Measurements from ENCODE around the gene DHX8.
"Not testable (repeated sequence)": the region's sequence is repeated elsewhere in the genome, so short reads cannot be mapped to it uniquely, and the experiment has no call there.

DHX8 gene

DNA sequence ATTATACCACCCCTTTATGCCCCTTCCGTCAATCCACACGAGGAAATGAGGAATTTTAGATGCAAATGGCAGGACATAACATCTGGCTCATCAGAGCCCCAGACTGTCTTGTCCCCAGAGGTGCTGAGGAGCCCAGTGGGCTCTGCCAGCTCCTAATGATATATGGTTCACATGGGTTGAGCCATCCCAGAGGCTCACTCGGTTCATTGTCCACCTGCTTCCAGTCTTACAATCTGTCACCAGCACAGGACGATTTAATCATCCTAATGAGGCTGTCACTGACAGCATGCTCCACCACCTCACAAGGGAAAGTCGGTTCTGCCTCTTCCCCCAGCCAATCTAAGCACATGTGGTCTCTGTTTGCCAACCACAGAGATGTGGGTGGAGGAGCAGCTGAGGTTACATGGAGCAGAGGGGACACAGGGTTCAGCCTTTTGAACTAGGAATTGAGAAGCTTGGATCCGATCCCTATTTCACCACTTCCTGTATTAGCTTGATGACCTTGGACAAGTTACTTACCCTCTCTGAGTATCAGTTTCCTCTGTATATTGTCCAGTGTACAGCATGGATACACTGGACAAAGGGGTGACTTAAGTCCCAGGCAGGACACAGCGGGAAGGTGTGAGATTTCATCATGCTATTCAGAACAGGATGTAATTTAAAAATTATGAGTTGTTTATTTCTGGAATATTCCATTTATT, 27.0 kb upstream of the DHX8 start:
- in situ Hi-C loops (cut with HindIII; ENCODE audit: low pct_ligation_motif_present, low pct_unique_long_range_greater_than_20kb, low sequenced_read_pairs): no loop called here
- DNase-seq: no peak

DNA sequence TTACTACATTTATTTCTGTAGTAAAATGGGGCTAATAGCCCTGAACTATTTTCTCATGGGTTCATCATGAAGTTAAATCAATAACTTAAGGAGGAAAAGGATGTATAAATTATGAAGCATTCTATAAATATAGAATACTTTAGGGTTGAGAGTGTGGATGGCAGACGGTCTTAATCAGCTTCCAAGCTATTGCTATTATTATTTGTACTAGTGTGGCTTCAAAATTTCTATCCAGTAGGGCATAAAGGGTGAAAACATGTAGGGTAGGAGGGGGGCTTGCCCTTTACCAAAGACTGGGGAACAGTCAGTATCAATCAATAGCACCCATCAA, 26.4 kb upstream of the DHX8 start:
- in situ Hi-C loops (cut with HindIII; ENCODE audit: low pct_ligation_motif_present, low pct_unique_long_range_greater_than_20kb, low sequenced_read_pairs): no loop called here
- DNase-seq: no peak

DNA sequence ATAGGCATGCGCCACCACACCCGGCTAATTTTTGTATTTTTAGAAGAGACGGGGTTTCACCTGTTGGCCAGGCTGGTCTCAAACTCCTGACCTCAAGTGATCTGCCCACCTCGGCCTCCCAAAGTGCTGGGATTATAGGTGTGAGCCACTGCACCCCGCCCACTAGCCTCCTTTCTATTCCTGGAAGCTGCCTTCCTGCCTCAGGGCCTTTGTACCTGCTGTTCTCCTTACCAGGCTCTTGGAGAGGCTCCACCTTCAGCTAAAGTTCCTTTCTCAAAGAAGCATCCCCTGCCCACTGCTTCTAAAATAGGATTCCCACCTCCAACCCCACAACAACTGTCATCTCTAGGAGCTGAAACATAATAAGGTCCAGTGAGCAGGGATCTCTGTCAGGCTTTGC, 23.9 kb upstream of the DHX8 start:
- DNase-seq; in situ Hi-C loops (cut with HindIII; ENCODE audit: low pct_ligation_motif_present, low pct_unique_long_range_greater_than_20kb, low sequenced_read_pairs): not testable (repeated sequence)

DNA sequence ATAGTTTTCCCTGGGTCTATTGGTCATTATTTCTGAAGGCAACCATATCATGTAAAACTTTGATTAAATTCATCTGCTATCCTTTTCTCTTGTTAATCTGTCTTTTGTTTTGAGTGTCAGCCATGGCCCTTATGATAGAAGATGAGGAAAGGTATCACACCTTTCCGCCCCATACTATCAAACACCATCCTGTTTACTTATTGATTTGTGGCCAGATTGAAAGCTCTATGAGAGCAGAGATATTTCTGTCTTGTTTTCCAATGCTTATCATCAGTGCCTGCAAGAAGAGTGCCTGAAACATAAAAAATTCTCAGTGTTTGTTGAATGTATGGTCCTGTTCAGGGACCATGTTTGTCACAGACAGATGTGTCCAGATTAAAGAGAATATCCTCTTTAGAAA, 22.6 kb upstream of the DHX8 start:
- in situ Hi-C loops (cut with HindIII; ENCODE audit: low pct_ligation_motif_present, low pct_unique_long_range_greater_than_20kb, low sequenced_read_pairs): no loop called here
- DNase-seq: no peak

DNA sequence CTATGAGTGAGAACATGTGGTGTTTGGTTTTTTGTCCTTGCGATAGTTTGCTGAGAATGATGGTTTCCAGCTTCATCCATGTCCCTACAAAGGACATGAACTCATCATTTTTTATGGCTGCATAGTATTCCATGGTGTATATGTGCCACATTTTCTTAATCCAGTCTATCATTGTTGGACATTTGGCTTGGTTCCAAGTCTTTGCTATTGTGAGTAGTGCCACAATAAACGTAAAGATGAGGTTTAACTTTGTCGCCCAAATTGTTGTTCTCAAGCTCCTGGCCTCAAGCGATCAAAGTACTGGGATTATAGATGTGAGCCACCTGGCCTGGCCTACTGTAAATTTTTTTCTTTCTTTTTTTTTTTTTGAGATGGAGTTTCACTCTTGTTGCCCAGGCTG, 21.2 kb upstream of the DHX8 start:
- DNase-seq; in situ Hi-C loops (cut with HindIII; ENCODE audit: low pct_ligation_motif_present, low pct_unique_long_range_greater_than_20kb, low sequenced_read_pairs): not testable (repeated sequence)

DNA sequence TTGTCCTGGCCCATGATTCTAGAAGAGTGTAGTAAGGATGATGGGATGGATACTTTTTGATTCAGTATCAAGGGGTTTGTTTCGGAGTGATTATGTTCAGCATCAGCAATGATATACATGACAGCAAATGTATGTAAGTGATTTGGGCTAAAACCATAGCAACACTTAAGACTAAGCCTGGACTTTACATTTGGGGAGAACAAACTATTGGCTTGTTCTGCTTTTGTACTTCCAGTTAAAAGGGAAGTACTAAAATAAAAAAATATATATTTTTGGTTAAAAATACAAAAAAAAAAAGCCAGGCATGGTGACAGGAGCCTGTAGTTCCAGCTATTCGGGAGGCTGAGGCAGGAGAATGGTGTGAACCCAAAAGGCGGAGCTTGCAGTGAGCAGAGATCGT, 20.5 kb upstream of the DHX8 start:
- in situ Hi-C loops (cut with HindIII; ENCODE audit: low pct_ligation_motif_present, low pct_unique_long_range_greater_than_20kb, low sequenced_read_pairs): no loop called here
- no peak for DNase-seq

DNA sequence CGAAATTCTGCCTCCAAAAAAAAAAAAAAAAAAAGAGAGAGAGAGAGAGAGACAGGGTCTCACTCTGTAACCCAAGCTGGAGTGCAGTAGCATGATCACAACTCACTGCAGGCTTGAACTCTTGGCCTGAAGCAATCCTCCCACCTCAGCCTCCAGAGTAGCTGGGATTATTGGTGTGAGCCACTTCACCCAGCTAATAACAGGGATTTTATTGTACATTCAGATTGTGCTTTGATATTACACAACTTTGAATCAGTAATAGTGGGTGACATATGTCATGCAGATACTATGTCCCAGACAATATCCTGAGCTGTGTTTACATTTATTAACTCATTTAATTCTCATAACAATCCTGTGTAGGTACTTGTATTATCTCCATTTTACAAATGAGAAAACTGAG, 19.7 kb upstream of the DHX8 start:
- in situ Hi-C loops (cut with HindIII; ENCODE audit: low pct_ligation_motif_present, low pct_unique_long_range_greater_than_20kb, low sequenced_read_pairs): no loop called here
- no peak for DNase-seq

DNA sequence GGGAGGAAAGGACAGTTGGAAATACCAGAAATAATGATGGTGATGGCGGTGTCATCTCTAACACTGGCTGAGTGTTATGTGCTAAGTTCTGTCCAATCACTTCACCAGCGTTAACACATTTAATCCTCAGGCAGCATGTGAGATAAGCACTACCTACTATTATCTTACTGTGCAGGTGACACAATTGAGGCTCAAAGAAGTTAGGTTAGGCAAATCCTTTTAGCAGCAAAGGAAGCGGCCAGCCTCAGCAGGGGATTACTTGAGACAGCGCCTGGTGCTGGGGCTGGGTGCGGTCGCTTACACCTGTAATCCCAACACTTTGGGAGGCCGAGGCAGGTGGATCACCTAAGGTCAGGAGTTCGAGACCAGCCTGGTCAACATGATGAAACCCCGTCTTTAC, 18.7 kb upstream of the DHX8 start:
- DNase-seq: no peak
- in situ Hi-C loops (cut with HindIII; ENCODE audit: low pct_ligation_motif_present, low pct_unique_long_range_greater_than_20kb, low sequenced_read_pairs): no loop called here

DNA sequence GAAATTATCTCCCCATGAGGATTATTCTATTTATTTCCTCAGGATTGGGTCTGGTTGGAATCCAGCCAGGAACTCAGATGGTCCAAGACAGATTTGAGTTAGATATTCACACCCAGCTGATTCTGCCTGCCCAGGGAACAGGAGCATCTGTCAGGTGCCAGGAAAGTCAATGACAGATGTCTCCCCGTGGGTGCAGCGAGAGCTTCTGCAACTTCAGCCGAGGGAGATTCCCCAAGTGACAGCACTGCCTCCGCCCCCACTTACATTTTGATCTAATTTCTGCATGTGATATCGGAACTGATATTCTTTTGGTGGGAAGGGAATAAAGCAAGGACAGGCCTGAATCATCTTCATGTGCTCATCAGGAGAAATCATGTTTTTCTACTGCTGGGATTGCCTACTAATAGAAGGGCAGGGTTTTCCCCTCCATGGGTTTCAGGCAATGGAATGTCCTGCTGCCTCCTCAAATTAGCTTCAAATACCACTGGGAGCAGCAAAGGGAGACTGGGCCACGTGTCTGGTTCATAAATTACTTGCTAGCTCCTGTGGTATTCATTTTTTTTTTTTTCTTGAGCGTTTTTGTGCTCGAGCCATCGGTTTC, 15.7 kb upstream of the DHX8 start:
- in situ Hi-C loops (cut with HindIII; ENCODE audit: low pct_ligation_motif_present, low pct_unique_long_range_greater_than_20kb, low sequenced_read_pairs): no loop called here
- peak; percentile 28 for DNase-seq

DNA sequence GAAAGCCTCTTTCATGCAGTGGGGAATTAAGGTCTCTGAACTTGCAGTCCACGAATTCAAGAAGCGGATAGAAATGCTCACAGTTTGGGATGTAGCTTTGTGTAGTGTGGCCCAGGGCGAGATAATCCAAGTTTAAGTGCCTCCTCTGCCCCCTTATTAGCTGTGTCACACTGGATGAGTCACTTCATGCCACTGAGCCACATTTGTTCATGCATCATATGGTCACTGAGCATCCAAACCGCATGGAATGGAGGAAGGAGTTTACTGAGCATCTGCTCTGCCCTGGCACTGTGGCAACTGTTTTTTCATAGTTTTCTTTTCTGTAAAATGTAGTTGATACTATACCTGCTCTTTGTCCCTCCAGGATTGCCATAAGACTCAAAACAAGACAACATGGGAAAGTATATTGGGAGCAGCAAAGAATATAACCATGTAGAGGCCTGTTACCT, 15.1 kb upstream of the DHX8 start:
- DNase-seq: peak; percentile 58
- in situ Hi-C loops (cut with HindIII; ENCODE audit: low pct_ligation_motif_present, low pct_unique_long_range_greater_than_20kb, low sequenced_read_pairs): no loop called here

DNA sequence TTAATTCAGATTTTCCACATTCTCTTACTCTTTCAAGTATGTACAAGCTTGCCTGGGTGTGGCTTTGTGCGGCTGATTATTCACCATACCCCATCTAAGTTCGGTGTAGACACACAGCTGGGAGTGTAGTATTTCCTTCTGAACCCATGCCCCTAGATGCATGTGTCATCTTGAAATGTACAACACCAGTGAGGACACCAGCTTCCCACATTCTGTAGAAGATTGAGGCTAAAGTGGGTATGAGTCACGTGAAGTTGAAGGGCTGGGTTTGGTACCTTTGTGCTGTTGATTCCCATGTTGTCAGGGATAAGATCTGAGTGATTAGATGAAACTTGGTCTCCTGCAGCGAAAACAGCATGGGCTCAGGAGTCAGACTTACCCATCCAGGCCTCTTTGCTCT, 14.6 kb upstream of the DHX8 start:
- DNase-seq: peak; percentile 65
- in situ Hi-C loops (cut with HindIII; ENCODE audit: low pct_ligation_motif_present, low pct_unique_long_range_greater_than_20kb, low sequenced_read_pairs): no loop called here

DNA sequence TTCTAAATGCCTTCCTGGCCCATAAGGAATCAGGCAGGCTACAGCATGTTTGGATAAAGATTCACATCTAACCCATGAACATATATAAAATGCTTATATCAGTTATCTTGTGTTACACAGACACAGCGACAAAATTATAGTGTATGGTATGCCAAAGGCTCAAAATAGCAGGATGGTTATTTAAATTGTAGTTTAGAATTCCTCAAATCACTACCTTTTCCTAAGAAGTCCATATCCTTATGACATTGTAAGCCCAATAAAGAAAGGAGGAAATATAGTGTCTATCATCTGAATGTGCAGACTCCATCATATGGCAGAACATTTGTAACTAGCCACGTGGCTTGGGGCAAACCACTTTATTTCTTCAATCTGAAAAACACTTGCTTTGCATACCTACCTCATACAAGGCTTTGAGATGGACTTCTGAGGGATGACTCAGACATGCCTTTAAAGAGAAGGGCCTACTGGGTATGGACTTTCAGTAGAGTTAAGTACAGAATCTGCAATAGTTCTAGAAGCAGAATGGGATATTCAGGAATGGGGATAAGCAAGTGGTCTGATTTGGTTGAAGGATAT, 12.1 kb upstream of the DHX8 start:
- in situ Hi-C loops (cut with HindIII; ENCODE audit: low pct_ligation_motif_present, low pct_unique_long_range_greater_than_20kb, low sequenced_read_pairs): no loop called here
- no peak for DNase-seq

DNA sequence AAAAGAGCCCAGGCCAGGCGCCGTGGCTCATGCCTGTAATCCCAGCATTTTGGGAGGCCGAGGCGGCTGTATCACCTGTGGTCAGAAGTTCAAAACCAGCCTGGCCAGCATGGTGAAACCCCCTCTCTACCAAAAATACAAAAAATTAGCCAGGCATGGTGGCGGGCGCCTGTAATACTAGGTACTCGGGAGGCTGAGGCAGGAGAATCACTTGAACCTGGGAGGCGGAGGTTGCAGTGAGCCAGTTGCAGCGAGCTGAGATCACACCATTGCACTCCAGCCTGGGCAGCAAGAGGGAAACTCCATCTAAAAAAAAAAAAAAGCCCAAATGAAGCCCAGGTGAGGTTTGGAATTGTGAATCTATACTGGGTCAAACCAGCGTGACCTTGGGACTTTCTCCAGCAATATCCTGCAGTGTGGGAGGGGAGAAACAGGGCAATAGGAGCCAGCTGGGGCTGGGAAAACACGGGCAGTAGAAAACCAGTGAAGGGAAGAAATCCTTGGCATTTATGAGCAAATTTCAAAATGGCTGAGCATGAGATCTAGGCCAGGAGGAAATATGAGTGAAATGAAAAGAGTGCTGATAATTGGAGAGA, 8.2 kb upstream of the DHX8 start:
- DNase-seq: no peak
- in situ Hi-C loops (cut with HindIII; ENCODE audit: low pct_ligation_motif_present, low pct_unique_long_range_greater_than_20kb, low sequenced_read_pairs): no loop called here

DNA sequence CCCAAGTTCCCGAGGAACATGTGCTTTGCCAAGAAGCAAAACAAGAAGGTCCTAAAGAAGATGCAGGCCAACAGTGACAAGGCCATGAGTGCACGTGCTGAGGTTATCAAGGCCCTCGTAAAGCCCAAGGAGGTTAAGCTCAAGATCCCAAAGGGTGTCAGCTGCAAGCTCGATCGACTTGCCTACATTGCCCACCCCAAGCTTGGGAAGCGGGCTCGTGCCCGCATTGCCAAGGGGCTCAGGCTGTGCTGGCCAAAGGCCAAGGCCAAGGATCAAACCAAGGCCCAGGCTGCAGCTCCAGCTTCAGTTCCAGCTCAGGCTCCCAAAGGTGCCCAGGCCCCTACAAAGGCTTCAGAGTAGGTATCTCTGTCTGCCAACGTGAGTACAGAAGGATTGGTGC, 7.5 kb upstream of the DHX8 start:
- DNase-seq; in situ Hi-C loops (cut with HindIII; ENCODE audit: low pct_ligation_motif_present, low pct_unique_long_range_greater_than_20kb, low sequenced_read_pairs): not testable (repeated sequence)

DNA sequence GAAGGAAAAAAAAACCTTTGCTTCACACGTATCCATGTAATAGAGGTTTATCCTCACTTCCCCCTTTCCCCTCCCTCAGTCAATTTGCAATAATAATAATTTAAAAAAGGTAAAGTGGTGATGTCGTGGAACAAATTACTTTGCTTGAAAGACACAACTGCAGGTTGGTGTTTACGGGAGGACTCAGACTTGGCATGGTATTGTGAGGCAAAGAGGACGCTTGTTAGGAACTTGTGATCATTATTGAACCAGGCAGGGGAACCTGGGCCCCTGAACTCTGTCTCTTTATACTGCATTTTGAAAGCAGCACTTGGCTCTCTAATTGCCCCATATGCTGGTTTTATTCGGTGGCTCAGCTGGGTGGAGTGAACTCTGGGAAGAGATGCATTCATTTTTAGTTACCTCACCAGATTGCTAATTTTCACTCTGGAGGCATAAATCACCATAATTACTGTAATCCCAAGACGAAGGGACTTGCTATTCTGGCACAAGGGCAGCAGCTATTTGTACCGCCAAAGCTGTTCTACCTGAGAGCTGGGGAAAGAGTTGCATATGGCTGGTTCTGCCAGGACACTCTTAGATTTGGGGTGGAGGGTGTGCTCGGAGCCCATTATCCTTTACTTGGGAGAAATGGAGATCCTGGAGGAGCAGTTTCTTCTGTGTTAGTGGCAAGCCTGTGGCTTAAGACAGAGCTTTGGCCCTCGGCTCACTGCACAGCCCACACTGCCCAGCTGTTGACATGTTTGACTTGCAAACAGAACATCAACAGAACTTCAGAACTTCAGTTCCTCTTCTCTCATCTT, 5.7 kb upstream of the DHX8 start:
- in situ Hi-C loops (cut with HindIII; ENCODE audit: low pct_ligation_motif_present, low pct_unique_long_range_greater_than_20kb, low sequenced_read_pairs): no loop called here

DNA sequence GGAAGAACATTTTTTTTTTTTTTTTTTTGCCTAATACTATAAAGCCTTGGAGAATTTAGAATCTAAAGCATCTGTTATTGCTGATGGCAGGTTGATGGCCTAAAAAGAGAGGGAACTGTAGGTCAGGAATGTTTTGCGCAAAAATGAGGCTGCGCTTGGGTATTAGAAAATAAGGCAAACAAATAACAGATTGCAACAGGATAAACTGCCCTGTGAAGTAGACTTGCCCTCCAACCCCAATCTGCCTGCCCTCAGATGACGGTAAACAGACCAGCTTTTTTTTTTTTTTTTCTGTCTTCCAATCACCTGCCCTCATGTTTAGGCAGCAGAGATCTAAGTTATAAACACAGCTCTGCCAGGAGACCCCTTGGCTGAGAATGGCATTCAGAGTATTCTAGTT, 3.8 kb upstream of the DHX8 start:
- in situ Hi-C loops (cut with HindIII; ENCODE audit: low pct_ligation_motif_present, low pct_unique_long_range_greater_than_20kb, low sequenced_read_pairs): no loop called here
- DNase-seq: no peak

More for the DNA sequence above, 5.7 kb upstream of the DHX8 start:
- no peak for DNase-seq

DNA sequence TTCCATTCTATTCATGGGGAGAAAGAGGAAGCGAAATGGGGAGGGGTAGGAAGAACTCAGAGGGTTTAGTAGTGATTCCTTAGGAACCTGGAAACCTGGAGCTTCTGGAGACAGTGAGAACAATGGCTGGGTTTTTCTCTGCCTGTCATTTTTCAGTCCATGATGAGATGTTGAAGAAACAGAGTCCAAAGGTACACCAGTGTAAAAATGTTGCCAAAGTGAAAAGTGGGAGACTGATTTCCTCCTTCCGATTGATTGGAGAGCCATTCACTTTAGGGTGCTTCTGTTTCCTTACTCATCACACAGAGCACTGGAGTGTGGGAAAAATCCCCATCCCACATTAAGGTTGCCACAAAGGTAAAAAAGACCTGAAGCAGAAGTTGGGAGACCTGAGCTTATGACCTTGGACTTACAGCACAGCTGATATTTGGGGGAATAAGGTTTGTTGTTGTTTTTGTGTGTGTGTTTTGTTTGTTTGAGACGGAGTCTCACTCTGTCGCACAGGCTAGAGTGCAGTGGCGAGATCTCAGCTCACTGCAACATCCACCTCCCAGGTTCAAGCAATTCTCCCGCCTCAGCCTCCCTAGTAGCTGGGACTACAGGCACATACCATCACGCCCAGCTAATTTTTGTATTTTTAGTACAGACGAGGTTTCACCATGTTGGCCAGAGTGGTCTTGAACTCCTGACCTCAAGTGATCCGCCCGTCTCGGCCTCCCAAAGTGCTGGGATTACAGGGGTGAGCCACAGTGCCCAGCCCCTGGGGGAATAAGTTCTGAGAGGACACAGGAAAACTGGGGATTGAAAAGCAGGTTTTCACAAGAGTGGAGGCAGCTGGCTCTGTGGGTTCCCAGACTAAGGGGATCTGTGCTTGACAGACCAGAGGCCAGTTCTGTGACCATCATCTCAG, 1.4 kb upstream of the DHX8 start:
- no peak for DNase-seq
- in situ Hi-C loops (cut with HindIII; ENCODE audit: low pct_ligation_motif_present, low pct_unique_long_range_greater_than_20kb, low sequenced_read_pairs): no loop called here

DNA sequence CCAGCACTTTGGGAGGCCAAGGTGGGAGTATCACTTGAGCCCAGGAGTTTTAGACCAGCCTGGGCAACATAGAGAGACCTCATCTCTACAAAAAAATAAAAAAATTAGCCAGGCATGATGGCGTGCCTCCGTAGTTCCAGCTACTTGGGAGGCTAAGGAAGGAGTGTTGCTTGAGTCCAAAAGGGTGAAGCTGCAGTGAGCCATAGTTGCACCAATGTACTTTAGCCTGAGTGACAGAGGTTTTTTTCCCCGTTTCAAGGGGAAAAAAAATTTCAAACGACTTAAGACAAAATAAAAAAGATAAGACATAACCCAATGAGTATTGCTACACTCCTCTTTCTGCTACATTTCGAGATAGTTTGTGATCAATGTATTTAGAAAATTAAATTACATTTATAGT, 6.8 kb downstream of the DHX8 start:
- in situ Hi-C loops (cut with HindIII; ENCODE audit: low pct_ligation_motif_present, low pct_unique_long_range_greater_than_20kb, low sequenced_read_pairs): no loop called here
- no peak for DNase-seq
